Neural cell (in vitro differentiated cells): Measurements from ENCODE around the gene ABCC11.

Experiments used
- CTCF ChIP-seq: fragments of 450-650 bp; IDR thresholded peaks from 2 replicates; pipeline ENCODE4 v1.5.1; 2014; ENCODE audit warnings: antibody characterized with exemption, mild to moderate bottlenecking, moderate library complexity; ENCODE audit not compliant: poor library complexity, severe bottlenecking
- EP300 ChIP-seq: fragments of 450-650 bp; conservative IDR thresholded peaks from 2 replicates; pipeline ENCODE4 v1.6.1; 2014; ENCODE audit warnings: antibody characterized with exemption, mild to moderate bottlenecking, moderate library complexity; ENCODE audit not compliant: poor library complexity, severe bottlenecking
- EZH2 ChIP-seq: fragments of 200-600, 300-800 bp; shearing (Covaris generic), sonication (generic); IDR thresholded peaks from 2 replicates; pipeline ENCODE4 v1.6.1; 2014; ENCODE audit warnings: antibody characterized with exemption, low read length, borderline replicate concordance, mild to moderate bottlenecking; ENCODE audit not compliant: insufficient read depth, poor library complexity, severe bottlenecking
- MXI1 ChIP-seq: fragments of 450-650 bp; conservative IDR thresholded peaks from 2 replicates; pipeline ENCODE4 v1.6.1; 2014; ENCODE audit warnings: antibody characterized with exemption, mild to moderate bottlenecking; ENCODE audit not compliant: poor library complexity, severe bottlenecking
- POLR2AphosphoS5 ChIP-seq: IDR thresholded peaks from 2 replicates; pipeline ENCODE4 v1.6.1; 2012
- RAD21 ChIP-seq: fragments of 450-650 bp; conservative IDR thresholded peaks from 2 replicates; pipeline ENCODE4 v1.6.1; 2014; ENCODE audit warnings: antibody characterized with exemption, mild to moderate bottlenecking, moderate library complexity
- REST ChIP-seq: IDR thresholded peaks from 2 replicates; pipeline ENCODE4 v1.6.1; 2012; ENCODE audit warnings: borderline replicate concordance
- SMC3 ChIP-seq: fragments of 450-650 bp; conservative IDR thresholded peaks from 2 replicates; pipeline ENCODE4 v1.6.1; 2014; ENCODE audit warnings: antibody characterized with exemption, mild to moderate bottlenecking, moderate library complexity; ENCODE audit not compliant: poor library complexity
- TAF1 ChIP-seq: IDR thresholded peaks from 2 replicates; pipeline ENCODE4 v1.6.1; 2012; ENCODE audit warnings: low read depth

GRCh38 chr16:48236286-48236685, 11.1 kb downstream of the ABCC11 start:
- TF ChIP-seq CTCF (no peak), EP300 (no peak), POLR2AphosphoS5 (no peak), REST (no peak), SMC3 (no peak), TAF1 (no peak), MXI1 (no peak), RAD21 (no peak), EZH2 (no peak)
